Smooth muscle cell (in vitro differentiated cells): ENCODE measurements around the gene KREMEN1. TPM values are rescaled to one million over a fixed set of nuclear protein-coding genes. Genes with fewer than 3 reads are reported as not detected.

Source experiments
- DNase-seq: peaks from one replicate; lab custom pipeline; 2025; ENCODE audit not compliant: unreplicated experiment; lab: John Stamatoyannopoulos, UW
- H2AFZ ChIP-seq: fragments of 200-600 bp; sonication (generic); 2 replicates; pipeline ENCODE4 v1.6.0; 2016; ENCODE audit warnings: antibody characterized with exemption, low read depth, mild to moderate bottlenecking
- H3F3A ChIP-seq: fragments of 200-600 bp; sonication (generic); 2 replicates; pipeline ENCODE4 v1.6.0; 2017; ENCODE audit warnings: antibody characterized with exemption, low read depth
- H3K27ac ChIP-seq: fragments of 200-600 bp; sonication (generic); 2 replicates; pipeline ENCODE4 v1.5.1; 2016; ENCODE audit warnings: low read depth, mild to moderate bottlenecking
- H3K27me3 ChIP-seq: fragments of 200-600 bp; sonication (generic); 2 replicates; pipeline ENCODE4 v1.6.1; 2016; ENCODE audit warnings: low read depth, mild to moderate bottlenecking
- H3K36me3 ChIP-seq: fragments of 200-600 bp; sonication (generic); 2 replicates; pipeline ENCODE4 v1.5.1; 2016; ENCODE audit warnings: low read depth
- H3K4me1 ChIP-seq: fragments of 200-600 bp; sonication (generic); 2 replicates; pipeline ENCODE4 v1.5.1; 2016; ENCODE audit warnings: low read depth
- H3K4me2 ChIP-seq: fragments of 200-600 bp; sonication (generic); 2 replicates; pipeline ENCODE4 v1.6.0; 2016; ENCODE audit warnings: mild to moderate bottlenecking
- H3K4me3 ChIP-seq: fragments of 200-600 bp; sonication (generic); 2 replicates; pipeline ENCODE4 v1.5.1; 2016; ENCODE audit warnings: mild to moderate bottlenecking
- H3K79me2 ChIP-seq: fragments of 200-600 bp; sonication (generic); 2 replicates; pipeline ENCODE4 v1.6.0; 2016; ENCODE audit warnings: low read depth, mild to moderate bottlenecking
- H3K9ac ChIP-seq: fragments of 200-600 bp; sonication (generic); 2 replicates; pipeline ENCODE4 v1.6.0; 2016; ENCODE audit warnings: low read depth
- H3K9me3 ChIP-seq: fragments of 200-600 bp; sonication (generic); replicated peaks from 2 replicates; pipeline ENCODE4 v1.5.1; 2016; ENCODE audit warnings: low read depth
- H4K20me1 ChIP-seq: fragments of 200-600 bp; sonication (generic); 2 replicates; pipeline ENCODE4 v1.6.0; 2016; ENCODE audit warnings: low read depth
- WGBS: methylation state at CpG from one replicate; pipeline ENCODE4 v1.1.7; 2016; ENCODE audit warnings: low lambda C conversion rate; 5-methylcytosine and 5-hydroxymethylcytosine counted together
- polyA plus RNA-seq: library from polyadenylated mRNA; unstranded; fragments of >200 nt; fragmentation: Nextera tagmentation; extraction: Ambion mirVana; gene quantifications from 2 replicates; pipeline ENCODE4 v1.2.1, GENCODE V29; 2016
- total RNA-seq: library from RNA; depleted of rRNA; stranded (reverse); fragments of >200 nt; gene quantifications from 2 replicates; pipeline ENCODE4 v1.2.3, GENCODE V29; 2014
- TF ChIP-seq, protein P1 (sequence below): fragments of 200-600 bp; sonication (generic); IDR thresholded peaks from 2 replicates; pipeline ENCODE4 v1.5.1; 2017; ENCODE audit warnings: borderline replicate concordance, mild to moderate bottlenecking, antibody characterized with exemption; ENCODE audit not compliant: insufficient read depth, poor library complexity, severe bottlenecking

The KREMEN1 gene
- total and polyA plus RNA-seq, 2 experiments from 2014 or later = 6.0 to 6.8 TPM

DNA sequence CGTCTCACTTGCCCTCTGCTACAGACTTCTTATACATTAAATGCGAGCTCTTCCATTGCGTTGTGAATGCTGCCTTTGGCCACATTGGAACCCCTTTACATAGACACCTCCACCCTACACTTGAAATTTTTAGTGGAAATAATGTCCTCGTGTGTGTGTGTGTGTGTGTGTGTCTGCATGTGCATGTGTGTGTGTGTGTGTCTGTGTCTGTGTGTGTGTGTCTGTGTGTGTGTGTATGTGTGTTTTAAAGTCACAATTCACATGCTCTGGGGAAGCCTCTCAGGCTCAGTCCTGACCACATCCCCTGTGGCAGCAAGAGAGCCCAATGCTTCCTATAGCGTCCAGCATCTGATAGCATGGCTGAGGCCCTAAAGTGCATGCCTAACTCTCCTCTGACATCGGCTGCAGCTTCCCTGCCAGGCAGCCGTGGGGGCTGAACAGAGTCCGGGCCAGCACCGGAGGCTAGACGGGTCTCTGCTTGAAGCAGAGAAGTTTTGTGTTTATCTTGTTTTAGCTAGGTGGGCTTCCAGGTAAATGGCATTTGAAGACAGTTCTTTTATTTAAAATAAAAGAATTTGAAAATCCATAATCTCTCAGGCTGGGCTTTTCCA lies 68.3 kb downstream of the KREMEN1 start:
- H3K4me1 ChIP-seq = no peaks in the 10 kb centered on the region
- no peak overlapping the region for H3K4me2 ChIP-seq
- H4K20me1 ChIP-seq = no peaks in the 10 kb centered on the region
- H3F3A ChIP-seq = no peaks in the 10 kb centered on the region
- H3K4me3 ChIP-seq = no peak overlapping the region
- no peak overlapping the region for H3K27ac ChIP-seq
- TF ChIP-seq, protein P1, sequence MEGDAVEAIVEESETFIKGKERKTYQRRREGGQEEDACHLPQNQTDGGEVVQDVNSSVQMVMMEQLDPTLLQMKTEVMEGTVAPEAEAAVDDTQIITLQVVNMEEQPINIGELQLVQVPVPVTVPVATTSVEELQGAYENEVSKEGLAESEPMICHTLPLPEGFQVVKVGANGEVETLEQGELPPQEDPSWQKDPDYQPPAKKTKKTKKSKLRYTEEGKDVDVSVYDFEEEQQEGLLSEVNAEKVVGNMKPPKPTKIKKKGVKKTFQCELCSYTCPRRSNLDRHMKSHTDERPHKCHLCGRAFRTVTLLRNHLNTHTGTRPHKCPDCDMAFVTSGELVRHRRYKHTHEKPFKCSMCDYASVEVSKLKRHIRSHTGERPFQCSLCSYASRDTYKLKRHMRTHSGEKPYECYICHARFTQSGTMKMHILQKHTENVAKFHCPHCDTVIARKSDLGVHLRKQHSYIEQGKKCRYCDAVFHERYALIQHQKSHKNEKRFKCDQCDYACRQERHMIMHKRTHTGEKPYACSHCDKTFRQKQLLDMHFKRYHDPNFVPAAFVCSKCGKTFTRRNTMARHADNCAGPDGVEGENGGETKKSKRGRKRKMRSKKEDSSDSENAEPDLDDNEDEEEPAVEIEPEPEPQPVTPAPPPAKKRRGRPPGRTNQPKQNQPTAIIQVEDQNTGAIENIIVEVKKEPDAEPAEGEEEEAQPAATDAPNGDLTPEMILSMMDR = no peak
- H2AFZ ChIP-seq = no peak overlapping the region
- no peak for DNase-seq
- no peak overlapping the region for H3K9ac ChIP-seq
- no peaks in the 10 kb centered on the region for H3K36me3 ChIP-seq
- 79% methylated on average over 10 of the region's 10 CpGs for WGBS
- no peaks in the 10 kb centered on the region for H3K9me3 ChIP-seq
- no peaks in the 10 kb centered on the region for H3K79me2 ChIP-seq
- H3K27me3 ChIP-seq = no peaks in the 10 kb centered on the region

DNA sequence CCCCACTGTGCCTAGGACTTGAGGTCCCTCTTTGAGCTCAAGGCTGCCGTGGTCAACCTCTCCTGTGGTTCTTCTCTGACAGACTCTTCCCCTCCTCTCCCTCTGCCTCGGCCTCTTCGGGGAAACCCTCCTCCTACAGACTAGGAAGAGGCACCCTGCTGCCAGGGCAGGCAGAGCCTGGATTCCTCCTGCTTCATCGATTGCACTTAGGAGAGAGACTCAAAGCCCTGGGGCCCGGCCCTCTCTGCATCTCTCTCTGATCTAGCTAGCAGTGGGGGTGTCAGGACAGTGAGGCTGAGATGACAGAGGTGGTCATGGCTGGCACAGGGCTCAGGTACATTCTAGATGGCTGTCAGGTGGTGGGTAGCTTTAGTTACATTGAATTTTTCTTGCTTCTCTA lies 69.3 kb downstream of the KREMEN1 start:
- Histone ChIP-seq H3K27me3 (no peaks in the 10 kb centered on the region), H4K20me1 (no peaks in the 10 kb centered on the region), H3K79me2 (no peaks in the 10 kb centered on the region), H3K9ac (no peak overlapping the region), H3K4me2 (no peak overlapping the region), H3K9me3 (no peaks in the 10 kb centered on the region), H2AFZ (no peak overlapping the region), H3K36me3 (no peaks in the 10 kb centered on the region), H3F3A (no peaks in the 10 kb centered on the region), H3K27ac (no peak overlapping the region), H3K4me1 (peaks cover 2% of the 10 kb centered on the region), H3K4me3 (no peak overlapping the region)
- 81% methylated on average over 5 of the region's 5 CpGs for WGBS
- no peak for DNase-seq
- TF ChIP-seq, protein P1 = no peak

DNA sequence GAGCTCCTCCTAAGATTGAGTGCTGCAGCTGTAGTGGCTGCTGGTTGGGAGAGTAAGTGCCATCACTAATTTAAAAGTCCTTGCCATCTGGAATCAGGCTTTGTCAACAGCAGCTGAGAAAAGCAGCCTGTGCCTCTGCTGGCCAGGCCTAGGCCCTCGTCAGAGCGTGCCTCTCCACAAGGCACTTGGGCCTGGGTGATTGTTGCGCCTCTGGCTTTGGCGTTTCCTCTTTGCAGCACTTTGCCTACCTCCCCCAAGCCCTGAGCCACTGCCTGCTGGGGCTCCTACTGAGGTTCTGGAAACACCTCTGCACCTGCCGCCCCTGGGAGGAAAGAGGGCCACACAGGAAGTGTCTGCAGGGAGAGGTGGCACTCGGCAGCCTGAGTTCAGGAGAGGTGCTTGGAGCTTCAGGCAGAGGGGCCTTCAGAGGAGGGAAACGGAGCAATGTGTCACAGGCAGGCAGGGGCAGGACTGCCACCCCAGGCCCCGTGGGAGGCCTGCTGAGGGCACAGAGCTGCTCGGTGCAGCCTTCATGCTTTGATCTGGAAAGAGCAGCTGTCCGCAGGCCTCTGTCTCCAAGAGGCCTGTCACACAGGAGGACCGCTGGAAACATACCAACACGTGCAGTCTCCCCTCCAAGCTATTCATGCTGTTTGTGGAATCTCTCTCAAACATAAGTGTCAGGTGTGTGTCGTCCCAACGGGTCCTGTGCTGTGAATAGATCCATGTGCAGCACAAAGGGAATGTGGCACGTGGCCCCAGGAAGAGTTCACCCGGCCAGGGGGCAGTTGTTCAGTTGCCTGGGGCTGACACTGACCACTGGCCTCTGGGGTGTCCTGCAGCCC lies 71.3 kb downstream of the KREMEN1 start:
- no peaks in the 10 kb centered on the region for H3K79me2 ChIP-seq
- H3K9ac ChIP-seq = no peak overlapping the region
- H4K20me1 ChIP-seq = no peaks in the 10 kb centered on the region
- H3K36me3 ChIP-seq = no peaks in the 10 kb centered on the region
- H3F3A ChIP-seq = no peaks in the 10 kb centered on the region
- peaks cover 9% of the 10 kb centered on the region for H3K4me1 ChIP-seq
- DNase-seq = no peak
- no peak overlapping the region for H3K4me3 ChIP-seq
- H3K4me2 ChIP-seq = no peak overlapping the region
- no peak overlapping the region for H2AFZ ChIP-seq
- TF ChIP-seq, protein P1 = no peak
- no peaks in the 10 kb centered on the region for H3K27me3 ChIP-seq
- H3K9me3 ChIP-seq = no peaks in the 10 kb centered on the region
- 94% methylated on average over 16 of the region's 16 CpGs for WGBS
- H3K27ac ChIP-seq = no peak overlapping the region
